NCI-H774 (cell line): Measurements from ENCODE around the gene AADACL3.
"Not testable (repeated sequence)": the region's sequence is repeated elsewhere in the genome, so short reads cannot be mapped to it uniquely, and the experiment has no call there.

Source experiments
- DNase-seq: peaks from one replicate; lab custom pipeline; 2025; lab: John Stamatoyannopoulos, UW

The AADACL3 gene

GRCh38 chr1:12715896-12716437 is at the start of gene AADACL3:
TSS of gene AADACL3 (plus strand) at chr1:12716110. CDS start at chr1:12716177, 67 bp downstream.
- no peak for DNase-seq

- no peak for DNase-seq
Observed at GRCh38 chr1:12666141-12666735, 49.7 kb upstream of the AADACL3 start.

- no peak for DNase-seq
Observed at GRCh38 chr1:12669529-12670068, 46.3 kb upstream of the AADACL3 start.

GRCh38 chr1:12674358-12674757 is 41.6 kb upstream of the AADACL3 start:
- DNase-seq = no peak

GRCh38 chr1:12676122-12676521 is 39.8 kb upstream of the AADACL3 start:
- not testable (repeated sequence) for DNase-seq

GRCh38 chr1:12677565-12677964 is 38.3 kb upstream of the AADACL3 start:
- no peak for DNase-seq

- DNase-seq = no peak
Observed at GRCh38 chr1:12678350-12678749, 37.6 kb upstream of the AADACL3 start.

- no peak for DNase-seq
Observed at GRCh38 chr1:12678820-12679219, 37.1 kb upstream of the AADACL3 start.

GRCh38 chr1:12690156-12690555 is 25.8 kb upstream of the AADACL3 start:
- no peak for DNase-seq

- DNase-seq = no peak
Observed at GRCh38 chr1:12692967-12693782, 22.7 kb upstream of the AADACL3 start.

GRCh38 chr1:12696658-12697057 is 19.3 kb upstream of the AADACL3 start:
- no peak for DNase-seq

- no peak for DNase-seq
Observed at GRCh38 chr1:12697397-12697796, 18.5 kb upstream of the AADACL3 start.

GRCh38 chr1:12703821-12704451 is 12.0 kb upstream of the AADACL3 start:
- no peak for DNase-seq

- DNase-seq = no peak
Observed at GRCh38 chr1:12706061-12706460, 9.8 kb upstream of the AADACL3 start.

GRCh38 chr1:12708396-12709090 is 7.4 kb upstream of the AADACL3 start:
- no peak for DNase-seq

- DNase-seq = no peak
Observed at GRCh38 chr1:12709091-12709491, 6.8 kb upstream of the AADACL3 start.

- no peak for DNase-seq
Observed at GRCh38 chr1:12709696-12710095, 6.2 kb upstream of the AADACL3 start.

GRCh38 chr1:12711536-12711935 is 4.4 kb upstream of the AADACL3 start:
- no peak for DNase-seq

- DNase-seq = no peak
Observed at GRCh38 chr1:12712076-12712475, 3.8 kb upstream of the AADACL3 start.

GRCh38 chr1:12712929-12713328 is 3.0 kb upstream of the AADACL3 start:
- no peak for DNase-seq

- not testable (repeated sequence) for DNase-seq
Observed at GRCh38 chr1:12713651-12714050, 2.3 kb upstream of the AADACL3 start.
